Measurements from ENCODE around the gene CD177. TPM values are rescaled to one million over a fixed set of nuclear protein-coding genes. Genes with fewer than 3 reads are reported as not detected.

Gene CD177
- total RNA-seq, 4 donors from 2014 or later: 0.72 to 20.3 (median 3.5) TPM

DNA sequence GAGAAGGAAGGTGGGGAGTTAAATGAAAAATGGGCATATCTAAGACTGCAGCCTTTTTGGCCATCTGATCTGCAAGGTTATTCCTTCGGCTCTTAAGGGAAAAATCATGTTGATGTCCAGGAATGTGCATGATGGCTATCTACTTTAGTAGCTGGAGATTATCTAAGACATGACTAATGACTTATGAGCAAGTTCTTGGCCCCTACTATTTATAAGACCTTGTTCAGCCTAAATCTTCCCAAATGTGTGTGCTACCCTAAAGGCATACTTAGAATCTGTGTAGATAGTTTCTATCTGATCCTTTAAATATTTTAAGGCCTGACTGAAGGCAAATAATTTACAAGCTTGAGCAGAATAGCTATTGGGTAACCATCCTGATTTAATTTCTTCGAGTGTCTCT, 41.8 kb upstream of the CD177 start:
- DNase-seq (ENCODE audit: low spot score): no peak
- TF ChIP-seq, protein P1, sequence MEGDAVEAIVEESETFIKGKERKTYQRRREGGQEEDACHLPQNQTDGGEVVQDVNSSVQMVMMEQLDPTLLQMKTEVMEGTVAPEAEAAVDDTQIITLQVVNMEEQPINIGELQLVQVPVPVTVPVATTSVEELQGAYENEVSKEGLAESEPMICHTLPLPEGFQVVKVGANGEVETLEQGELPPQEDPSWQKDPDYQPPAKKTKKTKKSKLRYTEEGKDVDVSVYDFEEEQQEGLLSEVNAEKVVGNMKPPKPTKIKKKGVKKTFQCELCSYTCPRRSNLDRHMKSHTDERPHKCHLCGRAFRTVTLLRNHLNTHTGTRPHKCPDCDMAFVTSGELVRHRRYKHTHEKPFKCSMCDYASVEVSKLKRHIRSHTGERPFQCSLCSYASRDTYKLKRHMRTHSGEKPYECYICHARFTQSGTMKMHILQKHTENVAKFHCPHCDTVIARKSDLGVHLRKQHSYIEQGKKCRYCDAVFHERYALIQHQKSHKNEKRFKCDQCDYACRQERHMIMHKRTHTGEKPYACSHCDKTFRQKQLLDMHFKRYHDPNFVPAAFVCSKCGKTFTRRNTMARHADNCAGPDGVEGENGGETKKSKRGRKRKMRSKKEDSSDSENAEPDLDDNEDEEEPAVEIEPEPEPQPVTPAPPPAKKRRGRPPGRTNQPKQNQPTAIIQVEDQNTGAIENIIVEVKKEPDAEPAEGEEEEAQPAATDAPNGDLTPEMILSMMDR (IDR thresholded peaks at IDR 0.05): no peak
- no peak for ATAC-seq (ENCODE audit: low FRiP score)

DNA sequence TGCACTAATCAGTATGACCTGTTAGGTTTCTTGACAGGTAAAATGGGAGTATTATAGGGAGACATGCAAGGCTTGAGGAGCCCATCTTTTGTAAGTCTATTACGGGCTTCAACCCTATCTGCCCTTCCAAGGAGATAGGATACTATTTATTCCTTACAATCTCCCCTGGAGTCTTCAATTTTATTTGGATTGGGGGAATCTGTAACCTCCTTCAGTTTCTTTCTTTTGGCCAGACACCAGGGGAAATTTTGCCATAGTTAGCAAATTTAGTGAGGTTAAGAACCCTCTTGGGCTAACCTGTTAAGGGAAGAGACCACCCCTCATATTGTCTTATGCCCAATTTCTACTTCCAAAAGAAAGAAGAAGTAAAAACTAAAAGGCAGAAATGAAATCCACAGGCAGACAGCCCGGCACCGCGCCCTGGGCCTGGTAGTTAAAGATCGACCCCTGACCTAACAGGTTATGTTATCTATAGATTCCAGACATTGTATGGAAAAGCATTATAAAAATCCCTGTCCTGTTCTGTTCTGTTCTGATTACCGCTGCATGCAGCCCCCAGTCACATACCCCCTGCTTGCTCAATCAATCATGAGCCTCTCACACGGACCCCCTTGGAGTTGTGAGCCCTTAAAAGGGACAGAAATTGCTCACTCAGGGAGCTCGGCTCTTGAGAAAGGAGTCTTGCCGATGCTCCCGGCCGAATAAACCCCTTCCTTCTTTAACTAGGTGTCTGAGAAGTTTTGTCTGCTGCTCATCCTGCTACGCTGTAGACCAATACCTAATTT, 39.6 kb upstream of the CD177 start:
- TF ChIP-seq, protein P1 (IDR thresholded peaks at IDR 0.05): no peak
- DNase-seq (ENCODE audit: low spot score) (no peak), ATAC-seq (ENCODE audit: low FRiP score) (no peak)

DNA sequence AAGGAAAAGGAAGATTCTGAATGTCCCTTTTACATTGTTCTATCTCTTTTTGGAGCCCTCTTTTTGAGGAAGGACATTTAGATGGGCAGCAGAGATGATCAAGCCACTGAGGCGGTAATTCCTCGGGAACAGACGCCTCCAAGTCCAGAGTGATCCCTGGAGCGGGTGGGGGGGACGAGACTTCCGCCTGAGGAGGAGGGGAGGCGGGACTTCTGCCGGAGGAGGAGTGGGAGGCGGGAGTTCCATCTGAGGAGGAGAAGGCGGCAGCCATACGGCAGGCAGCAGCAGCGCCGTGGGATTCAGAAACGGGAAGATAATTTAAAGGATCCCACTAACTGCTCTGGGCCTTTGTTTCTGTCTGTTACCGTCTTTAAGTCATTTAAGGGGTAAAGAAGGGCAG, 37.6 kb upstream of the CD177 start:
- no peak for ATAC-seq (ENCODE audit: low FRiP score)
- DNase-seq (ENCODE audit: low spot score): no peak
- TF ChIP-seq, protein P1 (IDR thresholded peaks at IDR 0.05): no peak

DNA sequence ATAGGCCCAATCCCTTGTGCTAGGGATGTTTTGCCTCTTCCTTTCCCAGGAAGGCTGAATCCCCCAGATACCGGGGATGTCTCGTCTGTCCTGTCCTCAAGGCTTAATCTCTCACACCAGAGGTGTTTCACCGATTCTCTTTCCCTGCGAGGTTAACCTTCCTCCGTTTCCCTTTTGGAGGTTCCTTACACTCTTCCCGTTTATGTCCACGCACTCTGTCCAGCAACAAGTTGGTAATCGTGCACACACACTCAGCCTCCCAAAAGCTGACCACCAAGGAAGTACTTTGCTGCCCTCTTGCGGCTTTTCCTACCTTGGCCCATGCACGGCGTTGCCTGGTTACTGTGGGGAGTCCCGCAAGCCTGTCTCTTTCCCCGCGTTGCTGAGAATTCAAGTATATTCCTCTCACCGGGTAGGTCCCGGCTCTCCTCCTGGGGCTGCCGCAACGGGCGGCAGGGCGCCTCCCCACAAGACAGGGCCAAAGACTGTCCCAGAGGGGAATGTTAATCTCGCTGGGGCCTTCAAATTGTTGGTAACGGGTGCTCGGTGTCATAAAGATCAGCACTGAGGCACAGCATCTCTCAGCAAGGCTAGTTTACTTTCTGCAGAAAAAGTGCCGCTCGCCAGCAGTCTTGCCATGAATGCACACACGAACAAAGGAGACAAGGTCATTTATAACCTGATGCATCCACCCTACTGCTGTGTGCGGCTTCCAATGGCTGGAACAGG, 36.7 kb upstream of the CD177 start:
- DNase-seq (ENCODE audit: low spot score) (no peak), ATAC-seq (ENCODE audit: low FRiP score) (no peak)
- TF ChIP-seq, protein P1 (IDR thresholded peaks at IDR 0.05): no peak

DNA sequence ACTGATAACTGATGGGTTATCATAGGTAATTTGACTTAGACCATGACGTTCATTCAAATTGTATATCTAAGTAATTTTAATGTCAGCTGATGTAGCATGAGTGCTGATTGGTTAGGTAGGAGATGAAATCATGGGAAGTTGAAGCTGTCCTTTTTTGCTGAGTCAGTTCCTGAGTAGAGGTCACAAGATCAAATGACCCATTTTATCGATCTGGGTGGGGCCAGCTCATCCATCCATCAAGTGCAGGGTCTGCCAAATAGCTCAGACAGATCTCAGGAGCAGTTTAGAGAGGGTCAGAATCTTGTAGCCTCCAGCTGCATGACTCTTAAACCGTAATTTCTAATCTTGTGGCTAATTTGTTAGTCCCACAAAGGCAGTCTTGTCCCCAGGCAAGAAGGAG, 35.3 kb upstream of the CD177 start:
- TF ChIP-seq, protein P1 (IDR thresholded peaks at IDR 0.05): no peak
- DNase-seq (ENCODE audit: low spot score) (no peak), ATAC-seq (ENCODE audit: low FRiP score) (no peak)

DNA sequence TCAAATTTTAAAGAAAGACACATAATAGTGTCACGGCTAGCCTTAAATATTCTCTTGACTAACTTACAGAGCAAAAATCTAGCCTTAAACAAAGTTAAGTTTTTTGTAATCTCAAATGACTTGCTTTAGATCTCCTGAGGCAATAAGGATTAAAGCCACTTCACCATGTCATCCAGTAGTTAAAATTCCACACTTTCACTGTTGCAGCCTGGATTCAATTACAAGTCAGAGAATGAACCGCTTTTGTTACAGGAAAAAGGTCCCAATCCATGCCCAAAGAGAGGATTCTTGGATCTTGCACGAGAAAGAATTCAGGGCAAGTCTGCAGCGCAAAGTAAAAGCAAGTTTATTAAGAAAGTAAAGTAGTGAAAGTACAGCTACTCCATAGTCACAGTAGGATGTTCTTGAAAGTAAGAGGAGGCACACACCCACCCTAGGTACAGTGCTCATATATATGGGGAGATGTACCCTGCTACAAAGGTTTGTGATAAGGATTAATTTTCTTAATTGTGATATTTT, 34.6 kb upstream of the CD177 start:
- TF ChIP-seq, protein P1 (IDR thresholded peaks at IDR 0.05): no peak
- DNase-seq (ENCODE audit: low spot score) (no peak), ATAC-seq (ENCODE audit: low FRiP score) (no peak)
